Dendritic cell treated with granulocyte-macrophage colony-stimulating factor and Interleukin-4, amounts not matched to agents 40 ng/mL and 50 ng/mL, for 4 days (primary cell): ENCODE data around the gene CFAP58.

Source experiments
- H3K27ac Mint-ChIP-seq: one replicate; pipeline ENCODE4 v1.8.0; 2022; ENCODE audit warnings: mild to moderate bottlenecking, mixed read lengths
- H3K27me3 Mint-ChIP-seq: one replicate; pipeline ENCODE4 v1.8.0; 2022; ENCODE audit warnings: mild to moderate bottlenecking, mixed read lengths
- H3K36me3 Mint-ChIP-seq: one replicate; pipeline ENCODE4 v1.8.0; 2022; ENCODE audit warnings: low read depth, mixed read lengths
- H3K4me1 Mint-ChIP-seq: one replicate; pipeline ENCODE4 v1.8.0; 2022; ENCODE audit warnings: low read depth, mixed read lengths
- H3K4me3 Mint-ChIP-seq: one replicate; pipeline ENCODE4 v1.8.0; 2022; ENCODE audit warnings: mild to moderate bottlenecking, moderate library complexity, mixed read lengths
- H3K9me3 Mint-ChIP-seq: one replicate; pipeline ENCODE4 v1.8.0; 2022; ENCODE audit warnings: mixed read lengths
- intact Hi-C: fragments of 100-400 bp; cut with micrococcal nuclease; formaldehyde crosslinking; loops from one replicate; pipeline ENCODE4 v1.15.0; 2022

Gene CFAP58

GRCh38 chr10:104353325-104354048, at the start of gene CFAP58:
Gene CFAP58, plus strand, starts transcription at chr10:104353833. Its CDS starts 65 bp downstream, at chr10:104353898.
- no peaks in the 10 kb centered on the region for H3K27me3 Mint-ChIP-seq
- H3K36me3 Mint-ChIP-seq, result no peaks in the 10 kb centered on the region
- H3K4me3 Mint-ChIP-seq, result no peak within 1 kb of the TSS
- peaks cover 2% of the 10 kb centered on the region for H3K4me1 Mint-ChIP-seq
- H3K27ac Mint-ChIP-seq, result no peak within 1 kb of the TSS
- intact Hi-C loops, result loop anchor here (5.0 kb wide), 2 partner anchors 231 to 436 kb away; partner anchors contain the start of genes SFR1 and STN1
- H3K9me3 Mint-ChIP-seq, result no peaks in the 10 kb centered on the region

GRCh38 chr10:104304356-104304745, 49.3 kb upstream of the CFAP58 start:
- intact Hi-C loops, result no loop called here
- H3K36me3 Mint-ChIP-seq, result peaks cover 7% of the 10 kb centered on the region
- H3K27ac Mint-ChIP-seq, result no peak overlapping the region
- H3K27me3 Mint-ChIP-seq, result peaks cover 6% of the 10 kb centered on the region
- H3K4me1 Mint-ChIP-seq, result peaks cover 30% of the 10 kb centered on the region
- H3K9me3 Mint-ChIP-seq, result peaks cover 11% of the 10 kb centered on the region
- no peak overlapping the region for H3K4me3 Mint-ChIP-seq

- Mint-ChIP-seq H3K9me3 (peaks cover 11% of the 10 kb centered on the region), H3K36me3 (peaks cover 10% of the 10 kb centered on the region), H3K27ac (no peak overlapping the region), H3K4me1 (peaks cover 30% of the 10 kb centered on the region), H3K27me3 (peaks cover 4% of the 10 kb centered on the region), H3K4me3 (no peak overlapping the region)
- intact Hi-C loops, result loop anchor here (1.0 kb wide), 2 partner anchors 33 to 44 kb away; partner anchors contain the start of gene ITPRIP
Observed at GRCh38 chr10:104304927-104305326, 48.7 kb upstream of the CFAP58 start.

GRCh38 chr10:104306897-104307296, 46.7 kb upstream of the CFAP58 start:
- intact Hi-C loops, result no loop called here
- peaks cover 1% of the 10 kb centered on the region for H3K27me3 Mint-ChIP-seq
- H3K27ac Mint-ChIP-seq, result no peak overlapping the region
- peaks cover 23% of the 10 kb centered on the region for H3K4me1 Mint-ChIP-seq
- H3K36me3 Mint-ChIP-seq, result peaks cover 30% of the 10 kb centered on the region
- no peak overlapping the region for H3K4me3 Mint-ChIP-seq
- peaks cover 6% of the 10 kb centered on the region for H3K9me3 Mint-ChIP-seq

- no peak overlapping the region for H3K27ac Mint-ChIP-seq
- H3K27me3 Mint-ChIP-seq, result peaks cover 1% of the 10 kb centered on the region
- intact Hi-C loops, result no loop called here
- no peak overlapping the region for H3K4me3 Mint-ChIP-seq
- peaks cover 32% of the 10 kb centered on the region for H3K4me1 Mint-ChIP-seq
- H3K9me3 Mint-ChIP-seq, result no peaks in the 10 kb centered on the region
- H3K36me3 Mint-ChIP-seq, result peaks cover 39% of the 10 kb centered on the region
Observed at GRCh38 chr10:104307576-104308438, 45.8 kb upstream of the CFAP58 start.

GRCh38 chr10:104308439-104308903, 45.2 kb upstream of the CFAP58 start:
- Mint-ChIP-seq H3K4me1 (peaks cover 26% of the 10 kb centered on the region), H3K9me3 (no peaks in the 10 kb centered on the region), H3K27ac (no peak overlapping the region), H3K4me3 (no peak overlapping the region), H3K36me3 (peaks cover 46% of the 10 kb centered on the region), H3K27me3 (peaks cover 1% of the 10 kb centered on the region)
- intact Hi-C loops, result no loop called here

- H3K9me3 Mint-ChIP-seq, result no peaks in the 10 kb centered on the region
- intact Hi-C loops, result no loop called here
- H3K27me3 Mint-ChIP-seq, result peaks cover 1% of the 10 kb centered on the region
- H3K27ac Mint-ChIP-seq, result no peak overlapping the region
- no peak overlapping the region for H3K4me3 Mint-ChIP-seq
- H3K4me1 Mint-ChIP-seq, result peaks cover 19% of the 10 kb centered on the region
- H3K36me3 Mint-ChIP-seq, result peaks cover 64% of the 10 kb centered on the region
Observed at GRCh38 chr10:104309980-104310978, 43.4 kb upstream of the CFAP58 start.

- H3K27me3 Mint-ChIP-seq, result no peaks in the 10 kb centered on the region
Observed at GRCh38 chr10:104311184-104311720, 42.4 kb upstream of the CFAP58 start.

GRCh38 chr10:104314591-104315485, 38.8 kb upstream of the CFAP58 start:
- H3K27ac Mint-ChIP-seq, result no peak overlapping the region
- no peaks in the 10 kb centered on the region for H3K27me3 Mint-ChIP-seq
- peaks cover 40% of the 10 kb centered on the region for H3K4me1 Mint-ChIP-seq
- H3K4me3 Mint-ChIP-seq, result no peak overlapping the region
- no peaks in the 10 kb centered on the region for H3K9me3 Mint-ChIP-seq
- intact Hi-C loops, result no loop called here
- peaks cover 76% of the 10 kb centered on the region for H3K36me3 Mint-ChIP-seq

More at GRCh38 chr10:104311184-104311720, 42.4 kb upstream of the CFAP58 start:
- no peak overlapping the region for H3K4me3 Mint-ChIP-seq
- no peak overlapping the region for H3K27ac Mint-ChIP-seq
- peaks cover 12% of the 10 kb centered on the region for H3K4me1 Mint-ChIP-seq
- H3K9me3 Mint-ChIP-seq, result no peaks in the 10 kb centered on the region
- H3K36me3 Mint-ChIP-seq, result peaks cover 74% of the 10 kb centered on the region
- intact Hi-C loops, result no loop called here

- H3K27me3 Mint-ChIP-seq, result no peaks in the 10 kb centered on the region
- H3K36me3 Mint-ChIP-seq, result peaks cover 70% of the 10 kb centered on the region
- no peak overlapping the region for H3K27ac Mint-ChIP-seq
- peaks cover 46% of the 10 kb centered on the region for H3K4me1 Mint-ChIP-seq
- no peak overlapping the region for H3K4me3 Mint-ChIP-seq
- intact Hi-C loops, result no loop called here
- no peaks in the 10 kb centered on the region for H3K9me3 Mint-ChIP-seq
Observed at GRCh38 chr10:104315486-104315921, 38.1 kb upstream of the CFAP58 start.

- H3K27ac Mint-ChIP-seq, result no peak overlapping the region
- no peaks in the 10 kb centered on the region for H3K9me3 Mint-ChIP-seq
- H3K4me3 Mint-ChIP-seq, result no peak overlapping the region
- H3K27me3 Mint-ChIP-seq, result no peaks in the 10 kb centered on the region
- peaks cover 53% of the 10 kb centered on the region for H3K4me1 Mint-ChIP-seq
- H3K36me3 Mint-ChIP-seq, result peaks cover 60% of the 10 kb centered on the region
- intact Hi-C loops, result no loop called here
Observed at GRCh38 chr10:104316321-104317099, 37.1 kb upstream of the CFAP58 start.

- Mint-ChIP-seq H3K4me3 (no peak overlapping the region), H3K27me3 (no peaks in the 10 kb centered on the region), H3K9me3 (no peaks in the 10 kb centered on the region), H3K36me3 (peaks cover 52% of the 10 kb centered on the region), H3K27ac (no peak overlapping the region), H3K4me1 (peaks cover 54% of the 10 kb centered on the region)
- intact Hi-C loops, result no loop called here
Observed at GRCh38 chr10:104317269-104317710, 36.3 kb upstream of the CFAP58 start.
